ENCODE data around the gene CTBP2.

DNA sequence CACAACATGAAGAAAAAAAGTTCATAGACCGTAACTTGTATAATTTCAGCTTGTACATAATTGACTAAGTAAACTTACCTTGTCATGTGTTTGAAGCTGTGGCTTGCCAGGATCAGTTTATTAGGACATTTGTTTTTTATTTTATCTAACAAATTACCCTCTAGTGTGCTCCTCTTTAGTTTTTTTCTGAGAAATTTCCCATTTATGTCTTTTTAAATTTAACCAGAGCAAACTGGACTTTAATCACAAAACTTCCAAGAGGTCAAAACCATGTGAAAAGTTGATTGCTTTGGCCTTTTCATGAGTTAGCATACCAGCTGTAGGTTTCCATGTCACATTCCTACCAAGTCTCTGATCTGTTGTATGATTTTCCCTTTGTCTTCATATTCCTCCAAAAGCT lies 176.0 kb downstream of the CTBP2 start:
- TF ChIP-seq, protein P1, sequence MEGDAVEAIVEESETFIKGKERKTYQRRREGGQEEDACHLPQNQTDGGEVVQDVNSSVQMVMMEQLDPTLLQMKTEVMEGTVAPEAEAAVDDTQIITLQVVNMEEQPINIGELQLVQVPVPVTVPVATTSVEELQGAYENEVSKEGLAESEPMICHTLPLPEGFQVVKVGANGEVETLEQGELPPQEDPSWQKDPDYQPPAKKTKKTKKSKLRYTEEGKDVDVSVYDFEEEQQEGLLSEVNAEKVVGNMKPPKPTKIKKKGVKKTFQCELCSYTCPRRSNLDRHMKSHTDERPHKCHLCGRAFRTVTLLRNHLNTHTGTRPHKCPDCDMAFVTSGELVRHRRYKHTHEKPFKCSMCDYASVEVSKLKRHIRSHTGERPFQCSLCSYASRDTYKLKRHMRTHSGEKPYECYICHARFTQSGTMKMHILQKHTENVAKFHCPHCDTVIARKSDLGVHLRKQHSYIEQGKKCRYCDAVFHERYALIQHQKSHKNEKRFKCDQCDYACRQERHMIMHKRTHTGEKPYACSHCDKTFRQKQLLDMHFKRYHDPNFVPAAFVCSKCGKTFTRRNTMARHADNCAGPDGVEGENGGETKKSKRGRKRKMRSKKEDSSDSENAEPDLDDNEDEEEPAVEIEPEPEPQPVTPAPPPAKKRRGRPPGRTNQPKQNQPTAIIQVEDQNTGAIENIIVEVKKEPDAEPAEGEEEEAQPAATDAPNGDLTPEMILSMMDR (IDR thresholded peaks at IDR 0.05), result no peak
- no peak for TF ChIP-seq POLR2A (IDR thresholded peaks at IDR 0.05)

All from right lobe of liver (tissue), 4 donors.